ENCODE results near the gene PTPRR.

- TF ChIP-seq CTCF (IDR thresholded peaks at IDR 0.05; ENCODE audit: low read depth, low read length) = no peak
- no peak for TF ChIP-seq MAX (IDR thresholded peaks at IDR 0.05; ENCODE audit: low read depth, low read length)
- no peak for TF ChIP-seq POLR2A (IDR thresholded peaks at IDR 0.05; ENCODE audit: extremely low read depth, insufficient read length)
- no peak for TF ChIP-seq MYC (IDR thresholded peaks at IDR 0.05; ENCODE audit: low read depth, low read length)
Measured at GRCh38 chr12:70920891-70921290, 353 bp upstream of the PTPRR start.
